AG10803 (cell line): ENCODE data around the gene KLHL29.

Source experiments
- DNase-seq: peaks from one replicate; pipeline ENCODE4 v3.0.0; 2010; ENCODE audit warnings: low read depth
- H3K4me3 ChIP-seq: 2 replicates; pipeline ENCODE4 v1.5.1; 2011; ENCODE audit warnings: mild to moderate bottlenecking, low read length, control low read depth
- CTCF ChIP-seq: conservative IDR thresholded peaks from 2 replicates; pipeline ENCODE4 v1.5.1; 2011; ENCODE audit warnings: mild to moderate bottlenecking, low read length, control low read depth, inconsistent platforms

The KLHL29 gene

DNA sequence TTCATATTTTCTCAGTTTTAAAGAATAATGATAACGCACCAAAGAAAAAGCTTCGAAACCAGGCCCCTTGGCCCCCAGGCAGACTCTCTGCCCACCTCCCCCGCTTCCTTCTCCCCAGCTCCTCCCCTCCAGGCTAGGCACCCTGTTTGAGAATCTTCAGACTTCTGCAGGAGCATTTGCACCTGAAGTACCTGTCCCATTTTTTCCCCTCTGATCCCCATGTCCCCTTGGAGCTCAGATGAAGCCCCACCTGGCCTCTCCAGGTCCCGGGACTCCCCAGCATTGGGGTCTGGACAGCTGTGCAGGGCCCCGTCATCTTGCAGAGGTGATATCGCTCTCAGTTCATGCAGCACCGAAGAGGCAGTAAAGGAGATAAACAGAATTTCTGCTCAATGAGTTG, 35.5 kb upstream of the KLHL29 start:
- no peak for DNase-seq
- no peak overlapping the region for H3K4me3 ChIP-seq
- no peak for TF ChIP-seq CTCF

DNA sequence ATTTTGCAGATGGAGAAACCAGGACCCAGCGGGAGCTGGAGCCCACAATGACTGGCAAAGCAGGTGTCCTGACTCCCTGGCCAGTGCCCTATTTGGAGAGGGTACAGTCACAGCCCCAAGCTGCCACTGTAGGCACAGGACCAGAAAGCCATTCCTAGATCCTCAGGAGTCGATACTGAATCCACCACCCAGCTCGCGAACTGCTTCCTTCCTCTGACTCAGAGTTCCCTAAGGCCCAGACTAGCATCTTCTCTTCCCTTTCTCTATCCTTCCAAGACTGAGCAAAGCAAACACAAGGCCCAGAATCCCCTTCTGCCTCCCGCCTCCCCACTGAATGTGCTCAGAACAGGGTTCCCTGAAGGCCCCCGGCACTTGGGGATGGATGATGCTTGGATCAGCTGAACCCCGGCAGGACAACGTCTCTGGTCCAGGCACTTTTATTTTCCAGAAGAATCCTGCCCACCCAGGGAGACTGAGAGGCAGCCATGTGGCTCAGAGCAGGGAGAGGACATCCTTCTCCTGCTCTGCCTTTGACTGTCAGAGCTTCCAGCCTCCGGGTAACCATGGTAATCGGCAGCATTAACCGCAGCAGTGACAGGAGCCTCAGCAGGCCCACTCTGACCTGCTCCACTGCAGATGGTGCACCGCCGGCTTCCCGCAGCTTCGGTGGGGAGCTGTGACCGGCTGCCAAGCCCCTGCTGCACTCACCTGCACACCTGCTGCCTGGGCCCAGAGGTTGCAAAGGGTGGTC, 34.8 kb upstream of the KLHL29 start:
- no peak for DNase-seq
- TF ChIP-seq CTCF: no peak
- H3K4me3 ChIP-seq: no peak overlapping the region

GRCh38 chr2:23350792-23351355, 34.1 kb upstream of the KLHL29 start:
- H3K4me3 ChIP-seq: no peak overlapping the region
- TF ChIP-seq CTCF: no peak
- DNase-seq: no peak

- H3K4me3 ChIP-seq: no peak overlapping the region
- peak; percentile 86 for TF ChIP-seq CTCF
- DNase-seq: peak; percentile 75
Observed at GRCh38 chr2:23351388-23352141, 33.4 kb upstream of the KLHL29 start.

GRCh38 chr2:23354554-23354953, 30.4 kb upstream of the KLHL29 start:
- DNase-seq: no peak
- no peak overlapping the region for H3K4me3 ChIP-seq
- no peak for TF ChIP-seq CTCF

DNA sequence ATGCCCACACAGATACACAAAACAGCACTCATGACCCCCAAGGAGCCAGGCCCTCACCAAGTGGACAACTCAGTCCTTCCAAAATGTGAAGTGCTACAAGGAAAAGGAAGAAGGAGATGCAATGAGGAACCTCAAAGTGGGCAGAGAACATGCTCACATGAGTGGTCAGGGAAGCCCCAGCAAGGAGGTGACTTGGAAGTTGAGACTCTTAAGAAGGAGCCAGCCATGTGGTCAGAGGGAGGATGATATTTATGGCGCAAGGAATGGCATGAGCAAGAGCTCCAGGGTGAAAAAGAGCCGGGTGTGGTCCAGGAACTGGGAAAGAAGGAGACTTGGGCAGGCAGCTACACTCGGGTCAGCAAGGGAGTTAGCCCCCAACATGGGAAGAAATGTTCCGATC, 30.0 kb upstream of the KLHL29 start:
- no peak for DNase-seq
- no peak for TF ChIP-seq CTCF
- H3K4me3 ChIP-seq: no peak overlapping the region
